Gastrocnemius medialis (tissue), 4 donors: ENCODE results near the gene CDNF.
A peak's percentile ranks its signal among the peaks of the same experiment; 100 is the strongest.

Source experiments
- CTCF ChIP-seq, 5 experiments: fragments of 450-650 bp in 3 of 5; fragments of 200-600 bp in 2 of 5; sonication (generic) in 2 of 5; IDR thresholded peaks in 4 of 5; conservative IDR thresholded peaks in 1 of 5; 1 replicate in 4 of 5; 2 replicates in 1 of 5; pipeline ENCODE4 v1.5.1; 2016 to 2019; ENCODE audit warnings: antibody characterized with exemption in 5 of 5, mild to moderate bottlenecking in 3 of 5, moderate library complexity in 3 of 5
- POLR2A ChIP-seq, 2 donors: fragments of 450-650 bp; IDR thresholded peaks; one replicate each; pipeline ENCODE4 v1.6.1; 2017; ENCODE audit warnings: antibody characterized with exemption in 2 of 2, mild to moderate bottlenecking in 2 of 2, moderate library complexity in 2 of 2

- TF ChIP-seq CTCF (IDR thresholded peaks at IDR 0.05 in 4 of 5, conservative IDR thresholded peaks at IDR 0.05 in 1 of 5) (peak in 2 of 5 experiments; percentile 28 to 33), POLR2A (IDR thresholded peaks at IDR 0.05) (no peak)
These were observed 14.7 kb downstream of the CDNF start for GRCh38 chr10:14822879-14823755.
